Natural killer cell (primary cell): ENCODE results near the gene CERK. TPM values are rescaled to one million over a fixed set of nuclear protein-coding genes. Genes with fewer than 3 reads are reported as not detected.
"Not testable (repeated sequence)": the region's sequence is repeated elsewhere in the genome, so short reads cannot be mapped to it uniquely, and the experiment has no call there.

ENCODE experiments used
- ATAC-seq, 3 donors: fragments of 150-1000 bp in 2 of 3; fragments of 200-7000 bp in 1 of 3; cut with Tn5 transposase; 1 replicate in 1 of 3; 2 replicates in 2 of 3; pipeline ENCODE4 v1.10.0; 2021; ENCODE audit warnings: mild to moderate bottlenecking in 2 of 3, moderate library complexity in 2 of 3
- DNase-seq, 2 donors: peaks; one replicate each; pipeline versions ENCODE4 v3.0.0 to v3.0.0-alpha.2; 2013 to 2021; ENCODE audit warnings: mixed read lengths in 1 of 2
- H3K27ac ChIP-seq: one replicate; pipeline ENCODE4 v1.5.1; 2013; ENCODE audit warnings: mild to moderate bottlenecking, low read length
- H3K27me3 ChIP-seq: one replicate; pipeline ENCODE4 v1.6.1; 2013; ENCODE audit warnings: low read length; ENCODE audit not compliant: control insufficient read depth, insufficient read depth
- H3K36me3 ChIP-seq: one replicate; pipeline ENCODE4 v1.6.1; 2013; ENCODE audit warnings: low read length; ENCODE audit not compliant: control insufficient read depth, insufficient read depth
- H3K4me1 ChIP-seq: one replicate; pipeline ENCODE4 v1.6.1; 2013; ENCODE audit warnings: low read length; ENCODE audit not compliant: control insufficient read depth, insufficient read depth
- H3K4me3 ChIP-seq: one replicate; pipeline ENCODE4 v1.5.1; 2013; ENCODE audit warnings: low read length
- H3K9me3 ChIP-seq: one replicate; pipeline ENCODE4 v1.6.1; 2013; ENCODE audit warnings: low read length; ENCODE audit not compliant: control insufficient read depth, insufficient read depth
- H3K27ac Mint-ChIP-seq, 2 donors: one replicate each; pipeline ENCODE4 v1.8.0; 2022; ENCODE audit warnings: mild to moderate bottlenecking in 2 of 2, mixed read lengths in 2 of 2, moderate library complexity in 1 of 2
- H3K27me3 Mint-ChIP-seq, 2 donors: one replicate each; pipeline ENCODE4 v1.8.0; 2022; ENCODE audit warnings: low read depth in 2 of 2, mixed read lengths in 2 of 2
- H3K36me3 Mint-ChIP-seq: one replicate; pipeline ENCODE4 v1.8.0; 2022; ENCODE audit warnings: mixed read lengths
- H3K4me1 Mint-ChIP-seq, 2 donors: one replicate each; pipeline ENCODE4 v1.8.0; 2022; ENCODE audit warnings: mixed read lengths in 2 of 2
- H3K4me3 Mint-ChIP-seq: one replicate; pipeline ENCODE4 v1.8.0; 2022; ENCODE audit warnings: mild to moderate bottlenecking, moderate library complexity, mixed read lengths
- H3K9me3 Mint-ChIP-seq, 2 donors: one replicate each; pipeline ENCODE4 v1.8.0; 2022; ENCODE audit warnings: mixed read lengths in 2 of 2
- WGBS: methylation state at CpG from one replicate; pipeline ENCODE4 v1.1.7; 2013; ENCODE audit warnings: missing lambda C conversion rate; ENCODE audit not compliant: insufficient coverage; 5-methylcytosine and 5-hydroxymethylcytosine counted together
- intact Hi-C: fragments of 100-400 bp; cut with micrococcal nuclease; formaldehyde crosslinking; loops from one replicate; pipeline ENCODE4 v1.14.2; 2022
- total RNA-seq, 4 donors: library from RNA; stranded (reverse); fragments of 120-200 nt in 1 of 4; gene quantifications; one replicate each; pipeline versions ENCODE4 v1.2.3 to v1.2.4, GENCODE V29; 2013 to 2022
- TF ChIP-seq, protein P1 (sequence below): fragments of 200-600 bp; IDR thresholded peaks from one replicate; pipeline ENCODE4 v1.8.0; 2022; ENCODE audit warnings: antibody characterized with exemption

Gene CERK
- total RNA-seq, 3 donors from 2014 or later (not counting 1 experiment from before 2014, with no cell fraction given) = 50.0 to 71.2 (median 55.6) TPM

DNA sequence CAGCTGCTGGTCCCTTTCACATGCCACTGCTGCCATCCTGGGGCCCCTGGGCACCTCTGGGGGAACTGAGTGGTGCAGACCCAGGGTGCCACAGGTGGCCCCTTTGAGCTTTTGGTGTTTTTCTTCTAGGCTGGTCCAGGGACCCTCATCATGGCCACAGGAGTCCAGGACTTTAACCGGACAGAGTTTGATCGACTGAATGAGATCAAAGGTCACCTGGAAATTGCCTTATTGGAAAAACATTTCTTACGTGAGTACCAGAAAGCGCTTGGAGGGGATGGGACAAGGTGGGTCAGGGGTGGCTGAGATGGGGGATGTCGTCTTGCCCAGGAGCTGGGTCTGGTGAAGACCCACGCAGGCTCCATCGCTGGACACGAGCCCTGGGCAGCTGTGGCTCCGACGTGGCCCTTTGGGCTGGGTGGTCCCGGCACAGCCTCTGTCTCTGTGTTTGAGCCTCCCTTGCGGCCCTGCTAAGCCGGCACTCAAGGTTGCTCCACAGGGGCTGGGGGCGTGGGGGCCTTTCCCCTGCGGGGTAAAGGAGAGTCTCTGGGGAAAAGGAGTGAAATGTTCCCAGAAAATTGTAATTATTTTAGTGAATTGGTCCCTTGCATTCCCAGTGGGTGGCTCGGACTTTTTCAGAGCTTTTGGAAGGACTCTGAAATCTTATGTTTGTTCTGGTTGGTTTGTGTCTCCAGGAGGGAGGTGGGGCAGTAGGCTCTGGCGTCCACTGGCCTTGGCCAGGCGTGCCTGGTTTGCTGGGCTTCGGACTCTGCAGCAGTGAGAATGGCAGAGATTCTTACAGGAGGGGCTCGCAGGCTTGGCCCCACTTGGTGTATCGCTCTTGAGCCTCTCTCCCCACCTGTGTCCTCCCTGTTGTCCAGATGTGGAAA is 100.1 kb downstream of the CERK start:
- H3K4me1 ChIP-seq = no peaks in the 10 kb centered on the region
- Mint-ChIP-seq H3K4me1 (peaks cover 11 to 22% of the 10 kb centered on the region in 2 donors), H3K27me3 (no peaks in the 10 kb centered on the region), H3K9me3 (no peaks in the 10 kb centered on the region), H3K27ac (no peak overlapping the region), H3K36me3 (no peaks in the 10 kb centered on the region), H3K4me3 (no peak overlapping the region)
- intact Hi-C loops = no loop called here
- H3K36me3 ChIP-seq = no peaks in the 10 kb centered on the region
- ATAC-seq = no peak
- WGBS = 95% methylated on average over 21 of the region's 21 CpGs
- DNase-seq = no peak
- H3K27me3 ChIP-seq = no peaks in the 10 kb centered on the region
- H3K27ac ChIP-seq = no peak overlapping the region
- TF ChIP-seq, protein P1, sequence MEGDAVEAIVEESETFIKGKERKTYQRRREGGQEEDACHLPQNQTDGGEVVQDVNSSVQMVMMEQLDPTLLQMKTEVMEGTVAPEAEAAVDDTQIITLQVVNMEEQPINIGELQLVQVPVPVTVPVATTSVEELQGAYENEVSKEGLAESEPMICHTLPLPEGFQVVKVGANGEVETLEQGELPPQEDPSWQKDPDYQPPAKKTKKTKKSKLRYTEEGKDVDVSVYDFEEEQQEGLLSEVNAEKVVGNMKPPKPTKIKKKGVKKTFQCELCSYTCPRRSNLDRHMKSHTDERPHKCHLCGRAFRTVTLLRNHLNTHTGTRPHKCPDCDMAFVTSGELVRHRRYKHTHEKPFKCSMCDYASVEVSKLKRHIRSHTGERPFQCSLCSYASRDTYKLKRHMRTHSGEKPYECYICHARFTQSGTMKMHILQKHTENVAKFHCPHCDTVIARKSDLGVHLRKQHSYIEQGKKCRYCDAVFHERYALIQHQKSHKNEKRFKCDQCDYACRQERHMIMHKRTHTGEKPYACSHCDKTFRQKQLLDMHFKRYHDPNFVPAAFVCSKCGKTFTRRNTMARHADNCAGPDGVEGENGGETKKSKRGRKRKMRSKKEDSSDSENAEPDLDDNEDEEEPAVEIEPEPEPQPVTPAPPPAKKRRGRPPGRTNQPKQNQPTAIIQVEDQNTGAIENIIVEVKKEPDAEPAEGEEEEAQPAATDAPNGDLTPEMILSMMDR = no peak
- H3K4me3 ChIP-seq = no peak overlapping the region
- H3K9me3 ChIP-seq = no peaks in the 10 kb centered on the region

GRCh38 chr22:46636221-46637002 is 101.6 kb downstream of the CERK start:
- H3K36me3 ChIP-seq = peaks cover 2% of the 10 kb centered on the region
- H3K4me1 Mint-ChIP-seq = peaks cover 7 to 13% of the 10 kb centered on the region in 2 donors
- no peaks in the 10 kb centered on the region for H3K9me3 ChIP-seq
- TF ChIP-seq, protein P1 = no peak
- no peaks in the 10 kb centered on the region for H3K4me1 ChIP-seq
- H3K27ac Mint-ChIP-seq = no peak overlapping the region
- no peaks in the 10 kb centered on the region for H3K27me3 ChIP-seq
- no peaks in the 10 kb centered on the region for H3K27me3 Mint-ChIP-seq
- no peak overlapping the region for H3K27ac ChIP-seq
- DNase-seq (no peak), ATAC-seq (no peak)
- WGBS = 91% methylated on average over 29 of the region's 29 CpGs
- H3K4me3 Mint-ChIP-seq = no peak overlapping the region
- intact Hi-C loops = no loop called here
- no peaks in the 10 kb centered on the region for H3K9me3 Mint-ChIP-seq
- H3K36me3 Mint-ChIP-seq = no peaks in the 10 kb centered on the region
- H3K4me3 ChIP-seq = no peak overlapping the region

DNA sequence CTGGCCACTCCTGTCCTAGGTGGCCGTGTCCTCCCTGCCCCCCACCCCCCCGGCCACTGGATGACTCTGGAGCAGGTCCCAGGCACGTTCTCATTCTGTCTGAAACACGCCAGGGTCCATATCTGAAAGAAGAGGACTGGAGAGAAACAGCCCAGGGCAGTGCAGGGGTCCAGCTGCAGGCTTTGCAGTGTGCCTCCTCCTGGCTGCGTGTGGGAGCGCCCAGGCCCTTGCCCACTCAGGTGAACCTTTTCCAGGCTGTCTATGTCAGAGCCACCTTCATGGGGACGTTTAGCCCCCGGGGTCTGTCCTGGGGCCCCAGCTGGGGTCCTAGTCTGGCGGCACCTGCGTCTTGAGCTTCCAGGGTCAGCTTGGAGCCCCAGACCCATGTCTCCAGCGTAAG is 102.3 kb downstream of the CERK start:
- DNase-seq = peak in 1 of 2 donors; percentile 29
- H3K27me3 ChIP-seq = no peaks in the 10 kb centered on the region
- H3K36me3 Mint-ChIP-seq = no peaks in the 10 kb centered on the region

GRCh38 chr22:46634973-46635685 is 102.9 kb downstream of the CERK start:
- H3K4me3 Mint-ChIP-seq, H3K9me3 ChIP-seq, H3K36me3 Mint-ChIP-seq, H3K4me1 ChIP-seq, H3K9me3 Mint-ChIP-seq, H3K27ac ChIP-seq, H3K36me3 ChIP-seq, DNase-seq, H3K27me3 ChIP-seq, H3K27ac Mint-ChIP-seq, H3K4me3 ChIP-seq, H3K27me3 Mint-ChIP-seq, ATAC-seq, intact Hi-C loops: not testable (repeated sequence)
- 81% methylated on average over 15 of the region's 30 CpGs for WGBS
- H3K4me1 Mint-ChIP-seq = peaks cover 6 to 12% of the 10 kb centered on the region in 2 donors

More for the DNA sequence above, 102.3 kb downstream of the CERK start:
- intact Hi-C loops = no loop called here
- no peak overlapping the region for H3K4me3 ChIP-seq
- H3K4me1 ChIP-seq = peaks cover 2% of the 10 kb centered on the region
- H3K27ac ChIP-seq = no peak overlapping the region
- H3K4me3 Mint-ChIP-seq = no peak overlapping the region
- no peaks in the 10 kb centered on the region for H3K27me3 Mint-ChIP-seq
- 94% methylated on average over 11 of the region's 11 CpGs for WGBS
- no peak overlapping the region for H3K27ac Mint-ChIP-seq
- no peak for ATAC-seq
- H3K36me3 ChIP-seq = peaks cover 2% of the 10 kb centered on the region
- H3K9me3 Mint-ChIP-seq = no peaks in the 10 kb centered on the region
- TF ChIP-seq, protein P1 = no peak
- H3K9me3 ChIP-seq = no peaks in the 10 kb centered on the region
- H3K4me1 Mint-ChIP-seq = peaks cover 6 to 12% of the 10 kb centered on the region in 2 donors
